Measurements from ENCODE around the gene B3GNT7.
"Not testable (repeated sequence)": the region's sequence is repeated elsewhere in the genome, so short reads cannot be mapped to it uniquely, and the experiment has no call there.

B3GNT7 gene

DNA sequence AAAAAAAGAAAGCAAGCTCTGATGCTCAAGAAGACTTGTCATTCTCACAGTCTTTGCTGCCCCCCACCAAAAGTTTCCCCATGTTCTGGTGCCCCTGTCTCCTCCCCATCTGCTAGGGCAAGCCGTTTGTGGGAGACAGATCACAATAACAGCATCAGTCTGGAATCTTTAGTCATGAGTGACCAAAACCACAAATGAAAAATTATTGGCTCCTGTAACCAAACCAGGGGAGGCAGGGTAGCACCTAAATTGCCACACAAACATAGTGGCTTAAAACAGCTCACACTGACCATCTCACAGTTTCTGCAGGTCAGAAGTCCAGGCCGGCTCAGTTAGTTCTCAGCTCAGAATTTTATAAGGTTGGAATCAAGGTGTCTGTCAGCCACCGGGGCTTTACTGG lies 9.1 kb upstream of the B3GNT7 start:
- DNase-seq, result no peak

DNA sequence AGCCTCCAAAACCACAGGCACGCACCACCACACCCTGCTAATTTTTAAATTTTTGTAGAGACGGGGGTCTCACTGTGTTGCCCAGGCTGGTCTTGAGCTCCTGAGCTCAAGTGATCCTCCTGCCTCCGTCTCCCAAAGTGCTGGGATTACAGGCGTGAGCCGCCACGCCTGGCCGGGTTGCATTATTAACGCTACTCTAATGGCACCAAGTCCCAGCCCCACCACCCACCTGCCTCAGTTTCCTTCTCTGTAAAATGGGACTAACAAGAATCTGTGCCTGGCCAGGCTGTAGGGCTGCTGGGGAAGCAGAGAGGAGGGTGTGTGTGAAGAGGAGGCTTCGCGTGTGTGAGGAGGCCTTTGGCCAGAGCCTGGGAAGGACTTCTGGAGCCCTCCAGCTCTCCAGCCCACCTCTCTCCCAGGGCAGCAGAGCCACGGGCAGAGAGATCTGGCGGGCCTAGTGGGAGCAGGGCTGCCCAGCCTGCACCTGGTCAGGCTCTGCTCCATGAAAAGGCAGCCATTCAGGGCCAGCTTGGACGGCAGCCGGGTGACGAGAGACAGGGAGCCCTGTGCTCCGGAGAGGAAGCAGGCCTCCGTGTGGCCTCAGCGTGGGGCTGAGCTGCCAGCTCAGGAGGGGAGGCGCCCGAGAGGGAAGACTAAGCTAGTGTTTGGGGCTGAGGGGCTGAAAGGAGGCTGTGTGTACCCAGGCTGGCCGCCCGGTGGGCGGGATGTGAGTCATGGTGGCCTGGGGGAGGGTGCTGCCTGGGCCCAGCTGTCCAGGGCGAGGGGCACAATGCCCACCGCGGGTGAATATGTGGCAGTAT lies 7.4 kb upstream of the B3GNT7 start:
- DNase-seq, result peak; percentile 58 to 68

DNA sequence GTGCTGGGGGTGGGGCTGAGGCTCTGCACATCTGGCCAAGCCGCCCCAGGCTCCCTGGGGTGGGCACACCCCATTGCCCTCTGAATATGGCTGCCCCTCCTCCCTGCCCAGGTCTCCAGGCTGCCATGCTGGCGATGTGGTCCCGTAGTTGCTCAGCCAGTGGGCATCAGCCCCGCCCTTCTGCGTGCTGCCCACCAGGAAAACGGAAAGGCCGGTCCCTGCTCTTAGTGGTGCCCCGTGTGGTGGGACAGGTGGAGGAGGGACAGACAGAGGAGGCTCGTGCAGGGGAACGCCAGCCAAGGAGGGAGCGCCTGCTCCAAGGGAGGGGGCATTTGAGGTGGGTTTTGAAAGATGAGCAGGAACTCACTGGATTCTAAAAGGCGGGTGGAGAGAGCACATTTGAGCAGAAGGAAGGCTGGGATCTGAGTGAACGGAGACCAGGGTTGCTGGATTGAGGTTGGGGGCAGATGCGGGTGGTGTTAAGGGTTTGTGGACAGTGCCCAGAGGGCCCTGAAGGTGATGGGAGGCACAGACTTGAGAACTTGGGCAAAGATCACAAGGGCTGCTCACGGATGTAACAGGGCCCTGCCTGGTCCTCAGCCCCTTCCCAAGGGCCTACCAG lies 6.7 kb upstream of the B3GNT7 start:
- no peak for DNase-seq

DNA sequence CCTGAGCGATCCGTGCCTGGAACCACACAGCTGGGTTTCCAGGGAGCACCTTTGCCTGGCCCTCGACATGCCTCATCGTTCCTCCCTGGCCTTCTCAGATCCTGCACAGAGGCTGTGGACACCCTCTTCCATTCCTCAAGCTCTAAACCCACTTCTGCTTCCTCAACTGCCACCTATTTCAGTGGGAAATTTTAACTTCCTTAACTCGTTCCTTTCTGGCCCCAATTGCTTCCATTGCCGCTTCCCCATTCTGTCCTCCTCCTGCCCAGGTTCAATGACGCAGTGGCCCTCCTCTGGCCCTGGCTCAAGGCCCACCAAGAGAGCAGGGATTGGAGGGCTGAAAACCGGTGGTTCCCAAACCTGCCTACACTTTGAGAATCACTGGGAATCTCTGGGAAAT lies 4.8 kb upstream of the B3GNT7 start:
- peak; percentile 48 to 55 for DNase-seq

DNA sequence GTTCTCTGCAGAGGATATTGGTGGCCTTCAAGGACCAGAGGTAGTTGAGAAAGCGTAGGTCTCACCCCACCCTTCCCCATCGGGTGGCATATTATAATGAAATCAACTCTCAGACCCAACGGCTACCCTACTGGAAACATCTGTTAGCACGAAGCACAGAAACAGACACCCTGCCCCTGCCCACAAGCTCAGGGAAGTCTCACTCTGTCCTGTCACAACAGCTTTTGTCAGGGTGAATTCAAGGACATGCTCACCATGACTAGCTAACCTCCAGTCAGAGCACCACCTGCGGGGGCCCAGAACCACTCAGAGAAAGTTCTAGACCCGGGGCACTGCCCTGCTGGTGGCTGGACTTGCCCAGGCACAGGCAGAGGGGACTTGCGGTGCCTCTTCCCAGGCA lies 3.5 kb upstream of the B3GNT7 start:
- DNase-seq, result peak in 1 of 2 donors; percentile 13

DNA sequence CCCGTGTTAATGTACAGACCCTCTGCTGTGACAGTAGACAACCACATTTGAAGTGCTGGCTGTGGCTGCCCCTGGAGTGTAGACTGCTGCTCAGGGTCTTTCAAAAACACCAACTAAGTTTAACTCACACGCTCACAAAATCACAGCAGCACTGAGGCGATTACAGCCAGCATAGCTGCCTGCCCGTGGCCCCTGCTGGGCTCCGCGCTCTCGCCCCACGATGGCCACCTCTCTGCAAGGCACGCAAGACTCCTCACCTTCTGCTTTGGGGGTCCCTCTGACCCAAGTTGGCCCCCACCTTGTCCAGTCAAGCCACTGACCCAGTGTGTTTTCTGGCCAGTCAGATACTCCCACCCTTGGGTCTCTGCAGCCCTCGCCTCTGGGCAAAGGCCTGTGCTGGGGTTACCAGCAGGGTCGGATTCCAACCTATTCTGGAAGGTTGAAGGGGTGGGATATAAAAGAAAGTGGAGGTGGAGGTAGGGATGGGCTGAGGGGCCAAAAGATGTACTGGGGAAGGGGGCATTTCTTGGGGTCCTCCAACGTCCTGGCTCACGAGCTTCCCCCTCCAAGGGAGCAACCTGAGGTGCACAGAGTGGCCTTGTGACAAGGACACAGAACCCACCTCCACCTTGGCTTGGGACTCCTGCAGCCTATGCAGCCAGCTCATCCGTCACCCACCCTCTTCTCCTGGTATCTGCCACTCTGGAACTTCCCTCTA lies 2.9 kb upstream of the B3GNT7 start:
- no peak for DNase-seq

DNA sequence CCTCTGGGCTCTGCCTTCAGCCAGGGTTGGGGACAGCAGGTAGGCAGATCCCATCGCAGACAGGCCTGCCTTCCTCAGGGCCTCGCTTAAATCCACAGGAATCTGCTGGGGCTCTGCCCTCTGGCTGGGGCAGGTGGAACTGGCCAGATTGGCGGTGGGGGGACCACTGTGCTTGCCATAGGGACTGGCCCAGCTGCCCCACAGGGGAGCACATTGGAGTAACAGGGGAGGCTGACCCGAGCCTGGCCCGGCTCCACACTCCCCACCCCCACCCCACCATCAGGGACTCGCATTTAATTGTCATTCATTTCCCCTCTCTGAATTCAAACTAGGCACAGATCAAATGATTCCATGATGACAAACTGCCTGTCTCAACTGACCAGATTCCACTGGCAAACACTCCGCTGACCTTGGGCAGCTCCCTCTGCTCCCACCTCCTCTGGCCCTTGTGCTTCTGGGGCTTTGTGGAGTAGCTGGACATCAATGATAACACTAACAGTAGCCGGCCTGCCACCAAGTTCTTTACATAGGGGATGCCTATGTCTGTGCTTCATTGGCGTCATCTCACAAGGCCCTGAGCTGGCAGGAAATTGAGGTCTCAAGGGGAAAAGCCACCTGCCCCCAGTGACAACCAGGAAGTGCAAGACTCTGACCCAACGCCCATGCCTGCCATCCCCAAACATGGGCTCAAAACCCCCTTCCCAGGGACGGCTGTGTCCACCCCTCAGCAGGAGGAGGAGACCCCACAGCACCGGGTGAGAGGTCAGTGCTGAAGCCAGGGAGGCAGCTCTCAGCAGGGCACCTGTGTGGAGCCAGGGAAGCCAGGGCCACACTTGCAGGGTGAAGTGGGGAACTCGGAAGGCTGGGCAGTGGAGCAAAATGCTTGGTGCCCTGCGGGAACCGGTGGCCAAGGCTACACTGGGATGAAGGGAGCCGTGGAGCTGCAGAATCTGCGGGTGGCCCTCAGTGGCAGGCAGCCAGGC lies 2.1 kb upstream of the B3GNT7 start:
- DNase-seq, result no peak

DNA sequence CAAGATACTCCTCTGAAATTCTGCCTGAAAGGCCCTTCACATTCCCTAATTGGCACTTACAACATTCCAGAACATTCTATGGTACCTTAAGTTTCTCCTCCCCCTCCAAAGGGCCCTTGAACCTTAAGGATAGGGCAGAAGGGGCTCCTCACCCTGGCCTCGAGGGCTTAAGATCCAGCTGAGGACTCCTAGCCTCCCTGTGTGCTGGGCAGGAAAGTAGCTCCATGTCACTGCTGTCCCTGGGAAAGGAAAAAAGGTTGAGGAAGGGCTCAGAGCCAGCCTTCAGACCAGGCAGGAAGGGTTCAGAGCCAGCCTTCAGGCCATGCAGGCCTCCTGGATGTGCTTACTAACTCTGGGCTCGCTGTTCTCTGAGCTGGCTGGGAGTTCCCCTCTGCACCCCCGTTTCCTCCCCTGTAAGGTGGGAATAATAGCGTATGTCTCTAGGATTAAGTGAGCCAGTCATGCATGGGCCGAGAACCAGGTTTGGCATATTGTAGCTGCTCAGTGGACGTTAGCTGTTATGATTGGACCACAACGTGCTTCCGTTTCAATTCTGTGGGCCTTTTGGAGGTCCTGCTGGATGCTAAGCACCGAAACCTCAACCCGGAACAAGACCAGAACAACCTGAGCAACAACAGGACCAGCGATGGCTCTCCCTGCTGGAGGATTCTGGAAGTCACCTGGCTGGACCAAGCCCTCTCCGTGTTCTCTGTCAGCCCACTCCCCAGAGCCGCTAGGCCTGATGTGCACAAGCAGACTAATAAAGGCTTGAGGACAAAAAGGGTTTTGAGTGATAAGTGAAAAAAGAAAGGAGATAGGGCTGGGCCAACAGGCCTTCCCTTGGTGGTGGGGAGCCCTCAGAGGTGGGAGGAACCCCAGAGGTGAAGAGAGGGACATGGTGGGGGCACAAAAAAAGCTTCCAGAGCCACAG lies 1.0 kb upstream of the B3GNT7 start:
- no peak for DNase-seq

DNA sequence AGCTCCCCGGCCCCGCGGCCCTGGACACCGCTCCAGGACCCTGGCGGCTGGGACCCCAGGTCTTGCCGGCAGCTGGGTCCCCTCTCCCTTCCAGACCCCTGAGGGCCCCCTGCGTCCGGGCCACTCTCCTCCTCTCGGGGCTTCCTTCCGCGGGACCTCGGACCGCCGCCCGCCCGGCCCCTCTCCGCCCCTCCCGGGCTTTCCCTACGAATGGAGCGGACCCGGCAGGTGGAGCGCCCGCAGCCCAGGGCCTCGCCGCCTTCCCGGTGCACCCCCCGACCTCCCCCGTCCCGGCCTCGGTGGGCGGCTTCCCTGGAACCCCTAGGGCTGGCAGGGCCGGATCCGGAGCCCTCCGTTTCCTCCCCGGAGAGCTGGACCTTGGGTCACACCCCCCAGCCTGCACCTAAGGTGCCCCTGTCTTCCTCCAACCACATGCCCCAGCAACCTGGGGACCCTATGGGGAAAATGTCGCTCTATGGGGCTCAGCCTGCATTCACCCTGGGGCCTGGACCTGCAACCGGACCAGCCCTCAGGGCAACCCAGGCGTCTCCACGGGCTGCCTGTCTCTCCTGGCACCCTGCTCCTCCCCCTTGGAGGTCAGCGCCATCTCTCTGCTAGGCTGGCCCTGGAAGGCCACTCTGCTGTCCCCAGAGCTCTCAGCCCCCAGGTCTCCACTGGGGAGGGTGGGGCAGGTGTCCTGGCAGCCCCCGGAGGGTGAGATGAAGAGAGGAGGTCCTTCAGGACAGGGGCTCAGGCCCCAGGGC lies 730 bp downstream of the B3GNT7 start:
- no peak for DNase-seq

DNA sequence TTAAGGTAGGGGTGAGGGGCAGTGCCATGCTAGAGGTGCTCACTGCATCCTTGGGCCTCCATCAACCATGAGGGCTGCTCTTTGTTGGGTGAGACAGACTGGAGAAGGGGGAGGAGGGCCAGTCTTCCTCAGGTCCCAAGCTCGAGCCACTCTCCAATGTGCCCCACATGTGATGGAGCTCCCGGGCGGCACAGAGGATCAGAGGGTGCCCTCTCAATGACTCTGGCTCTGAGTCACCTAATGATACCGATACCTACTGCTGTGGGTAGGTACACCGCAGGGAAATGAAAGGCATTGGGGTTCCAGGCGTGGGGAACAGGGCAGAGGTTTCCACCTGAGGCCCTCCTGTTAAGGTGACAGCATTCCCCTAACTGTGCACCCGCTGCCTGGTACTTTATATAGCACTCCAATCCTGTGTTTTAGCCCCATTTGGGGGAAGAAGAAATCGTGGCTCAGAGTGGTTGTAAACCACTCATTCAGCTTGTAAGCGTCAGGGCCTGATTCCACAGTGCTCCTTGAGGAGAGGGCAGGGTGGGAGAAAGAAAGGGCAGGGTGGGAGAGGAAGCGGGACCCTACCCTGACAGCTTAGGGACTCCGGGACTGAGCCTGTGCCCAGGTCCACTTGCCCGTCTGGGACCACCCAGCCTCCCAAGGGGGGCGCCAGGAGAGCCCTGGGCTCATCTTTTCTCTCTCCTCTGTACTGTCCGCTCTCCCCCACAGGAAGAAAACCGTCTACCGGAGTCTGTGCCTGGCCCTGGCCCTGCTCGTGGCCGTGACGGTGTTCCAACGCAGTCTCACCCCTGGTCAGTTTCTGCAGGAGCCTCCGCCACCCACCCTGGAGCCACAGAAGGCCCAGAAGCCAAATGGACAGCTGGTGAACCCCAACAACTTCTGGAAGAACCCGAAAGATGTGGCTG lies 1.8 kb downstream of the B3GNT7 start:
- DNase-seq, result no peak

DNA sequence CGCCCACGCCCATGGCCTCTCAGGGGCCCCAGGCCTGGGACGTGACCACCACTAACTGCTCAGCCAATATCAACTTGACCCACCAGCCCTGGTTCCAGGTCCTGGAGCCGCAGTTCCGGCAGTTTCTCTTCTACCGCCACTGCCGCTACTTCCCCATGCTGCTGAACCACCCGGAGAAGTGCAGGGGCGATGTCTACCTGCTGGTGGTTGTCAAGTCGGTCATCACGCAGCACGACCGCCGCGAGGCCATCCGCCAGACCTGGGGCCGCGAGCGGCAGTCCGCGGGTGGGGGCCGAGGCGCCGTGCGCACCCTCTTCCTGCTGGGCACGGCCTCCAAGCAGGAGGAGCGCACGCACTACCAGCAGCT lies 2.4 kb downstream of the B3GNT7 start:
- DNase-seq, result no peak

DNA sequence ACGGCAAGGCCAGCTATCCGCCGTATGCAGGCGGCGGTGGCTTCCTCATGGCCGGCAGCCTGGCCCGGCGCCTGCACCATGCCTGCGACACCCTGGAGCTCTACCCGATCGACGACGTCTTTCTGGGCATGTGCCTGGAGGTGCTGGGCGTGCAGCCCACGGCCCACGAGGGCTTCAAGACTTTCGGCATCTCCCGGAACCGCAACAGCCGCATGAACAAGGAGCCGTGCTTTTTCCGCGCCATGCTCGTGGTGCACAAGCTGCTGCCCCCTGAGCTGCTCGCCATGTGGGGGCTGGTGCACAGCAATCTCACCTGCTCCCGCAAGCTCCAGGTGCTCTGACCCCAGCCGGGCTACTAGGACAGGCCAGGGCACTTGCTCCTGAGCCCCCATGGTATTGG lies 3.1 kb downstream of the B3GNT7 start:
- no peak for DNase-seq

DNA sequence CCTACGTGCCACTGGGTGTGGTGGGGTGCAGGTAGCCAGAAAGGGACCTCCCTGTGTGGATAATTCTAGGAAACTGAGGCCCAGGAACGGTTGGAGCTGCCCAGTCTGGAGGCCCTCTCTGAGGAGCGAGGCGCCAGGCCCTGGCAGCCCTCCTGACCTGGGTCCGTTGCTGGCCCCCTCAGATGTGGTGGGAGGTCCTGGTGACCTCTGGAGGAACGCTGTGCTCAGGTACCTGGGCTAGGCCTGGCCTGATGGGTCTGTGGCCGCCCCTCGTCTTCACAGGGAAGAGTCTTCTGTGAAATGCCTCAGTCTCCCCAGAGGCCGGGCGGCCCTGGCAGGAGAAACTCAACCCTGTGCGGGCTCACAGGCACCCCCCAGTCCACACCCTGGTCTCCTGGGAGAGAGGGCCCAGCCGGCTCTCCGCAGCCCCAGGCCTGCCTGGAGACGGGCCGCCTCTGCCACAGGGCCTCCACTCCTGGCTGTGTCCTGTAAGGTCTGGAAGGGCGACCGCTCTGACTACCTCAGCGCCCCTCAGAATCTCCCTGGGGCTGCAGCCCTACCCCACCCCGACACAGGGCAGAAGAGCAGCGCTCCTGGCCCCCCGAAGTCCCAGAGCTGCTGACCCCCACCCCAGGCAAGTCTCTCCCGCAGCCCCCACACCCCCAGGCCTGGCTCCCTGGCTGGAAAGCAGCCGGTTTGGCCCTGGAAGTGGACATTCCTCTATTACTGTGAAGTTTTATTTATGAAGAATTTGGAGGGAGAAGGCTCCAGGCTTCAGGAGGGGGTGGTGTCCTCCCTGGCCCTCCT lies 3.7 kb downstream of the B3GNT7 start:
- no peak for DNase-seq

DNA sequence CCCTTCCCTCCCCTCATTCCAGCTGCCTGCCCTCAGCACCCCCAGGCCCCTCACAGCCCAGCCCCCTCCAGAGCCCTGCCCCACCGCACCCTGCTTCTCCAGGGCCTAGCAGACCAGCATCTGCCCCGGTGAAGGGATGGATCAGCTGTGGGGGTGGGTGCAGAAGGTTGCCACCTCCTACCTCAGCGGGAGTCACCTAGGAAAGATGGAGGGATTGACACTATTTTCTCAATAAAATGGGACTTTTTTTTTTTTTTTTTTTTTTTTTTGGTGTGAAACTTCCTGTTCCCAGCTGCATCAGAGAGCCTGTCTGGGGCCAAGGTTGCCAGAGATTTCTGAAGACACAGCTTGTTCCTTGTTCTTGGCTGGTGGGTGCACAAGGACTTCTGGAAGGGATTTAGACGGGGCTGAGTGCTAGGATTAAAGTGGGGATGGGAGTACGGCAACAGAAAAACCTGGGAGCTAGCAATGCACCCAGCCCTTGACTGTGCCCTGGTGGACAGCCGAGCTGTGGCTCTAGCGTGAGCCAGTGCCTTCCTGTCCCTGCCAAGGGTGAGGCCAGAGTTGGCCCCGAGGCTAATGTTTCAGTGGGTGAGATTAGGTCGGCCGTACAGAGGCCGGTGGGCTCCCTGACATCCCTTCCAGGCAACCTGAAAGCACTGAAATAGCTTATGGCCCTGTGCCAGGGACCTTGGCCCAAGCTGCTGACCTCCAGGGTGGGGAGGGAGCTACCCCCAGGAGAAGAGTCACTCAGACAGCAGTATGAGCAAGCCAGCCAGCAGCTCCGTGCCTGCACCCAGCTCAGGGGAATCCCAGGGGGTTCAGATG lies 4.6 kb downstream of the B3GNT7 start:
- DNase-seq, result peak; percentile 57 to 60

DNA sequence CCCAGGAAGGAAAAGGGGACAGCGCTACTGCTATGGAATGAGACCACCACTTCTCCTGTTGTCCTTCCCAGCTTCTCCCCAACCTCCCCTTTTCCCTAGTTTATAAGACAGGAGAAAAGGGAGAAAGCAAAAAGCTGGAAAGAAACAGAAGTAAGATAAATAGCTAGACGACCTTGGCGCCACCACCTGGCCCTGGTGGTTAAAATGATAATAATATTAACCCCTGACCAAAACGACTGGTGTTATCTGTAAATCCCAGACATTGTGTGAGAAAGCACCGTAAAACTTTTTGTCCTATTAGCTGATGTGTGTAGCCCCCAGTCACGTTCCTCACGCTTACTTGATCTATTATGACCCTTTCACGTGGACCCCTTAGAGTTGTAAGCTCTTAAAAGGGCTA lies 5.2 kb downstream of the B3GNT7 start:
- not testable (repeated sequence) for DNase-seq

DNA sequence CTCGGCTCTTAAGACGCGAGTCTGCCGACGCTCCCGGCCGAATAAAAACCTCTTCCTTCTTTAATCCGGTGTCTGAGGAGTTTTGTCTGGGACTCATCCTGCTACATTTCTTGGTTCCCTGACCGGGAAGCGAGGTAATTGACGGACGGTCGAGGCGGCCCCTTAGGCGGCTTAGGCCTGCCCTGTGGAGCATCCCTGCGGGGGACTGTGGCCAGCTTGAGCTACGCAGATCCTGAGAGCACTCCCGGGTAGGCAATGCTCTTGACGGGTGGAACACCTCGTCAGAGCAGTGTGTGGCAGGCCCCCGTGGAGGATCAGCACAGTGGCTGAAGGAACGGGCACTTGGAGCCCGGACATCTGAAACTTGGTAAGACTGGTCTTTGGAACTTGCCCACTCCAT lies 5.6 kb downstream of the B3GNT7 start:
- DNase-seq, result not testable (repeated sequence)

DNA sequence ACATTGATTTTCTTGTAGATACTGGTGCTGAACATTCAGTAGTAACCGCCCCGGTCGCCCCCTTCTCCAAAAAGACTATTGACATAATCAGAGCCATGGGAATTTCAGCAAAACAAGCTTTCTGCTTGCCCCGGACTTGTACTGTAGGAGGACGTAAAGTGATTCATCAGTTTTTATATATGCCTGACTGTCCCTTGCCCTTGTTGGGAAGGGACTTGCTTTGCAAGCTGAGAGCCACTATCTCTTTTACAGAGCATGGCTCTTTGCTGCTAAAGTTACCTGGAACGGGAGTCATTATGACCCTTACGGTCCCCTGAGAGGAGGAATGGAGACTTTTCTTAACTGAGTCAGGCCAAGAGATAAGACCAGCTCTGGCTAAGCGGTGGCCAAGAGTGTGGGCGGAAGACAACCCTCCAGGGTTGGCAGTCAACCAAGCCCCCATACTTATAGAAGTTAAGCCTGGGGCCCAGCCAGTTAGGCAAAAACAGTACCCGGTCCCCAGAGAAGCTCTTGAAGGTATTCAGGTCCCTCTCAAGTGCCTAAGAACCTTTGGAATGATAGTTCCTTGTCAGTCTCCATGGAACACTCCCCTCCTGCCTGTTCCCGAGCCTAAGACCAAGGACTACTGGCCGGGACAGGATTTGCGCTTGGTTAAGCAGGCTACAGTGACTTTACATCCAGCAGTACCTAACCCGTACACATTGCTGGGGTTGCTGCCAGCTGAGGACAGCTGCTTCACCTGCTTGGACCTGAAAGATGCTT lies 8.1 kb downstream of the B3GNT7 start:
- not testable (repeated sequence) for DNase-seq

All from inflammatory macrophage (primary cell).